GM23338 (cell line): ENCODE data around the gene MAPK12. TPM values are rescaled to one million over a fixed set of nuclear protein-coding genes. Genes with fewer than 3 reads are reported as not detected.

Source experiments
- ATAC-seq: fragments of 200-7000 bp; cut with Tn5 transposase; 3 replicates; pipeline ENCODE4 v1.9.1; 2020
- DNase-seq: peaks from one replicate; pipeline ENCODE4 v3.0.0-alpha.2; 2015; ENCODE audit warnings: low spot score
- H2AFZ ChIP-seq: fragments of 200-600 bp; sonication (generic); 2 replicates; pipeline ENCODE4 v1.8.0; 2016; ENCODE audit warnings: antibody characterized with exemption, mild to moderate bottlenecking, moderate library complexity
- H3F3A ChIP-seq: fragments of 200-600 bp; sonication (generic); replicated peaks from 2 replicates; pipeline ENCODE4 v1.8.0; 2017; ENCODE audit warnings: antibody characterized with exemption, mixed run types, low read depth
- H3K27ac ChIP-seq: fragments of 200-600 bp; sonication (generic); 2 replicates; pipeline ENCODE4 v1.6.1; 2016; ENCODE audit warnings: low read depth
- H3K27me3 ChIP-seq: fragments of 200-600 bp; sonication (generic); 2 replicates; pipeline ENCODE4 v1.8.0; 2016; ENCODE audit warnings: mild to moderate bottlenecking, mixed run types, moderate library complexity; ENCODE audit not compliant: insufficient read depth
- H3K36me3 ChIP-seq: fragments of 200-600 bp; sonication (generic); 2 replicates; pipeline ENCODE4 v1.8.0; 2016; ENCODE audit warnings: mild to moderate bottlenecking; ENCODE audit not compliant: insufficient read depth
- H3K4me1 ChIP-seq: fragments of 200-600 bp; sonication (generic); 2 replicates; pipeline ENCODE4 v1.8.0; 2016; ENCODE audit warnings: mild to moderate bottlenecking, moderate library complexity; ENCODE audit not compliant: insufficient read depth
- H3K4me2 ChIP-seq: fragments of 200-600 bp; sonication (generic); 2 replicates; pipeline ENCODE4 v1.7.1; 2017; ENCODE audit warnings: mixed run types
- H3K4me3 ChIP-seq: fragments of 200-600 bp; sonication (generic); 2 replicates; pipeline ENCODE4 v1.6.1; 2016; ENCODE audit warnings: mixed run types
- H3K79me2 ChIP-seq: fragments of 200-600 bp; sonication (generic); replicated peaks from 2 replicates; pipeline ENCODE4 v1.8.0; 2017; ENCODE audit warnings: mild to moderate bottlenecking; ENCODE audit not compliant: insufficient read depth
- H3K9me2 ChIP-seq: fragments of 200-600 bp; sonication (generic); 2 replicates; pipeline ENCODE4 v1.8.0; 2017; ENCODE audit not compliant: insufficient read depth
- H4K20me1 ChIP-seq: fragments of 200-600 bp; sonication (generic); replicated peaks from 2 replicates; pipeline ENCODE4 v1.8.0; 2017; ENCODE audit warnings: mild to moderate bottlenecking; ENCODE audit not compliant: insufficient read depth
- H3K27ac Mint-ChIP-seq: 2 replicates; pipeline ENCODE4 v1.8.0; 2020; ENCODE audit warnings: inconsistent platforms, mild to moderate bottlenecking, moderate library complexity, mixed read lengths
- H3K27me3 Mint-ChIP-seq: 3 replicates; pipeline ENCODE4 v1.8.0; 2022; ENCODE audit warnings: low read depth, mild to moderate bottlenecking, moderate library complexity, mixed read lengths, inconsistent platforms; ENCODE audit not compliant: insufficient read depth, poor library complexity
- H3K36me3 Mint-ChIP-seq: 3 replicates; pipeline ENCODE4 v1.8.0; 2021; ENCODE audit warnings: low read depth, mild to moderate bottlenecking, inconsistent platforms, moderate library complexity, mixed read lengths
- H3K4me1 Mint-ChIP-seq: 3 replicates; pipeline ENCODE4 v1.8.0; 2020; ENCODE audit warnings: mild to moderate bottlenecking, inconsistent platforms, mixed read lengths
- H3K4me3 Mint-ChIP-seq: 3 replicates; pipeline ENCODE4 v1.8.0; 2021; ENCODE audit warnings: moderate library complexity, mild to moderate bottlenecking, inconsistent platforms, mixed read lengths
- H3K9me3 Mint-ChIP-seq: 3 replicates; pipeline ENCODE4 v1.8.0; 2020; ENCODE audit warnings: moderate library complexity, mild to moderate bottlenecking, inconsistent platforms, mixed read lengths
- ETS1 ChIP-seq: IDR thresholded peaks from 2 replicates; pipeline ENCODE4 v1.6.1; 2016; ENCODE audit warnings: antibody characterized with exemption
- EZH2 ChIP-seq: fragments of 200-600 bp; sonication (generic); IDR thresholded peaks from one replicate; pipeline ENCODE4 v1.8.0; 2017; ENCODE audit warnings: antibody characterized with exemption, mild to moderate bottlenecking, low read depth; ENCODE audit not compliant: unreplicated experiment
- JUNB ChIP-seq: IDR thresholded peaks from one replicate; pipeline ENCODE4 v1.6.1; 2016; ENCODE audit warnings: antibody characterized with exemption; ENCODE audit not compliant: unreplicated experiment
- NANOG ChIP-seq: IDR thresholded peaks from 2 replicates; pipeline ENCODE4 v1.6.1; 2016; ENCODE audit warnings: antibody characterized with exemption, borderline replicate concordance
- POLR2AphosphoS5 ChIP-seq: IDR thresholded peaks from 2 replicates; pipeline ENCODE4 v1.6.1; 2016; ENCODE audit warnings: antibody characterized with exemption, low read depth
- ZNF114 ChIP-seq: fragments of 250-450 bp; sonication (Bioruptor Pico); IDR thresholded peaks from 2 replicates; pipeline ENCODE4 v1.5.0; 2020; ENCODE audit warnings: mild to moderate bottlenecking, moderate library complexity
- ZNF331 ChIP-seq: fragments of 250-450 bp; sonication (Bioruptor Pico); IDR thresholded peaks from 2 replicates; pipeline ENCODE4 v1.5.0; 2020; ENCODE audit warnings: low read depth, mild to moderate bottlenecking, moderate library complexity
- ZNF462 ChIP-seq: fragments of 250-450 bp; sonication (Bioruptor Pico); IDR thresholded peaks from 2 replicates; pipeline ENCODE4 v1.5.0; 2020; ENCODE audit warnings: mild to moderate bottlenecking, moderate library complexity
- polyA plus RNA-seq: library from polyadenylated mRNA; unstranded; fragments of >200 nt; fragmentation: Nextera tagmentation; extraction: Ambion mirVana; gene quantifications from 2 replicates; pipeline ENCODE4 v1.2.1, GENCODE V29; 2016
- total RNA-seq: library from RNA; depleted of rRNA; stranded (reverse); fragments of >200 nt; shearing (Covaris generic); gene quantifications from 2 replicates; pipeline ENCODE4 v1.2.3, GENCODE V29; 2014

Gene MAPK12
- total and polyA plus RNA-seq, 2 experiments from 2014 or later: 10.4 to 26.1 TPM

GRCh38 chr22:50278461-50278860 lies 17.0 kb upstream of the MAPK12 start:
- Mint-ChIP-seq H3K36me3 (peaks cover 71% of the 10 kb centered on the region), H3K27ac (no peak overlapping the region), H3K4me1 (no peaks in the 10 kb centered on the region), H3K9me3 (peaks cover 18% of the 10 kb centered on the region), H3K4me3 (no peak overlapping the region), H3K27me3 (peaks cover 10% of the 10 kb centered on the region)
- 0 out of 2 replicates have a peak, but pooled peaks cover 8% of the 10 kb centered on the region for H3K36me3 ChIP-seq
- H3K79me2 ChIP-seq: no peaks in the 10 kb centered on the region
- no peaks in the 10 kb centered on the region for H3K27me3 ChIP-seq
- H3K4me2 ChIP-seq: no peak overlapping the region
- ATAC-seq (no peak), DNase-seq (no peak)
- H3K27ac ChIP-seq: no peak overlapping the region
- H3F3A ChIP-seq: no peaks in the 10 kb centered on the region
- TF ChIP-seq JUNB: no peak
- no peak for TF ChIP-seq ZNF462 (CRISPR knock-in tag)
- no peak for TF ChIP-seq NANOG
- TF ChIP-seq EZH2: no peak
- TF ChIP-seq ZNF114 (CRISPR knock-in tag): no peak
- TF ChIP-seq ETS1: no peak
- no peak for TF ChIP-seq POLR2AphosphoS5
- TF ChIP-seq ZNF331 (CRISPR knock-in tag): no peak
- H3K9me2 ChIP-seq: no peaks in the 10 kb centered on the region
- no peak overlapping the region for H3K4me3 ChIP-seq
- H3K4me1 ChIP-seq: no peaks in the 10 kb centered on the region
- H4K20me1 ChIP-seq: no peaks in the 10 kb centered on the region
- no peak overlapping the region for H2AFZ ChIP-seq
